Stimulated activated CD8-positive, alpha-beta memory T cell treated with anti-CD3 and anti-CD28 coated beads, Interleukin-7, amount 100 ng/mL, for 24 hours (primary cell): ENCODE results near the gene SLITRK6.
"Not testable (repeated sequence)": the region's sequence is repeated elsewhere in the genome, so short reads cannot be mapped to it uniquely, and the experiment has no call there.

ENCODE experiments used
- DNase-seq: peaks from one replicate; pipeline ENCODE4 v3.0.0-alpha.2; 2020; ENCODE audit warnings: low read depth

Gene SLITRK6, protein sequence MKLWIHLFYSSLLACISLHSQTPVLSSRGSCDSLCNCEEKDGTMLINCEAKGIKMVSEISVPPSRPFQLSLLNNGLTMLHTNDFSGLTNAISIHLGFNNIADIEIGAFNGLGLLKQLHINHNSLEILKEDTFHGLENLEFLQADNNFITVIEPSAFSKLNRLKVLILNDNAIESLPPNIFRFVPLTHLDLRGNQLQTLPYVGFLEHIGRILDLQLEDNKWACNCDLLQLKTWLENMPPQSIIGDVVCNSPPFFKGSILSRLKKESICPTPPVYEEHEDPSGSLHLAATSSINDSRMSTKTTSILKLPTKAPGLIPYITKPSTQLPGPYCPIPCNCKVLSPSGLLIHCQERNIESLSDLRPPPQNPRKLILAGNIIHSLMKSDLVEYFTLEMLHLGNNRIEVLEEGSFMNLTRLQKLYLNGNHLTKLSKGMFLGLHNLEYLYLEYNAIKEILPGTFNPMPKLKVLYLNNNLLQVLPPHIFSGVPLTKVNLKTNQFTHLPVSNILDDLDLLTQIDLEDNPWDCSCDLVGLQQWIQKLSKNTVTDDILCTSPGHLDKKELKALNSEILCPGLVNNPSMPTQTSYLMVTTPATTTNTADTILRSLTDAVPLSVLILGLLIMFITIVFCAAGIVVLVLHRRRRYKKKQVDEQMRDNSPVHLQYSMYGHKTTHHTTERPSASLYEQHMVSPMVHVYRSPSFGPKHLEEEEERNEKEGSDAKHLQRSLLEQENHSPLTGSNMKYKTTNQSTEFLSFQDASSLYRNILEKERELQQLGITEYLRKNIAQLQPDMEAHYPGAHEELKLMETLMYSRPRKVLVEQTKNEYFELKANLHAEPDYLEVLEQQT

GRCh38 chr13:85799097-85799582 is at the start of gene SLITRK6:
SLITRK6 (minus strand) TSS chr13:85799419; CDS start chr13:85796508, 2,911 bp downstream.
- DNase-seq, result no peak

DNA sequence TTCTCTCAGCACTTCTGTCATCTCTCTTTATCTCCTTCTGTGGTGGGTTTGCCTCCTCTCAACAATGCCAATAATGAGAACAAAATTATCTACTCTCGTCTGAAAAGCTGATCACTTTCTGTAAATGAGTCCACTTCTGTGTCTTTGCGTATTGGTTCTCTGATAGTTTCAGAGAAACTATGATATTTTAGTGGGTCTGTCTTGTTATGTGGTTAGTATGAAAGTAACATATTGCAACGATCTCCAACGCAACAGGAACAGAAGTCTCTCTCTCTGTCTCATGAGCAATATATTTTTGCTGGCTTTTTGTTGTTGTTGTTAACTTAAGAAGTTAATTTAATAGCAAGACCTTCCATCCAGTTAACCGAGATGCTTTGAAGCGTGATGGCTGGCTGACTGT is 47.8 kb upstream of the SLITRK6 start:
- no peak for DNase-seq

GRCh38 chr13:85841427-85841826 is 42.2 kb upstream of the SLITRK6 start:
- DNase-seq, result no peak

DNA sequence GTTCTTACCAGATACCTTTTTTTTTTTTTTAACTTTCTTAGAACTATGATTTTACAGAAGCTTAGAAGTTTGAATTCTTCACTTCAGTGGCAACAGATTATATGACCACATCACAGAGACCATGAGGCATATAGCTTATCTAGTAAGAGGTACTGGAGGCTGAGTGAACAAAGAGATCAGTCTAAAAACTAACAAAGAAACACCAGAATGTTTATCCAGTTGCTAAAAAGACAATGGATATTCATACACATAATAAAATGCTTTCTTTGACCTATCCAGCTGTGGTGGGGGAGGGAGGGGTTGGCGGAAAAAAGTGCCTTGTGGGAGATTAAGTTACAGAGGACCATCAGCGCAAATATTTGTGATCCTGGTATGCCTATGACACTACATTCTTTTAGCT is 34.7 kb upstream of the SLITRK6 start:
- DNase-seq, result no peak

GRCh38 chr13:85828094-85828684 is 29.0 kb upstream of the SLITRK6 start:
- no peak for DNase-seq

GRCh38 chr13:85825454-85825853 is 26.2 kb upstream of the SLITRK6 start:
- DNase-seq, result no peak

- no peak for DNase-seq
Observed at GRCh38 chr13:85823832-85824231, 24.6 kb upstream of the SLITRK6 start.

GRCh38 chr13:85819513-85819912 is 20.3 kb upstream of the SLITRK6 start:
- DNase-seq, result no peak

- no peak for DNase-seq
Observed at GRCh38 chr13:85816413-85816812, 17.2 kb upstream of the SLITRK6 start.

GRCh38 chr13:85812282-85812681 is 13.1 kb upstream of the SLITRK6 start:
- no peak for DNase-seq

DNA sequence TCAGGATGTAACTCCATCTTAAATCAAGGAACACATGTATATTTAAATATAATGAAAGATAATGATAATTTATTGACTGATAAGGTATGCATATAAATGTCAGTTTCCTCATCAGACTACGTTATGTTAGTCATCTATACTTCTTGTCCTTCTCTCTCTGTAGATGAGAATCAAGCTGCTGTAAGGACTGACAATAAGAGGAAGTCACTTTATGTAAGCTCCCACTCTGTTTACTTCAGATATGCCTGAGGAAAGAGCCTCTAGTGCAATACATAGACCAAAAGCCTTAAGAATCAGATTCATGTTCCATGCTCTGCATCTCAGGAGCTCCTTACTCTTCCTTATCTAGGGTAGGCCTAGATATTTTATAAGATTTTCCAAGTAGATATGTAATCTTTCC is 9.6 kb upstream of the SLITRK6 start:
- no peak for DNase-seq

DNA sequence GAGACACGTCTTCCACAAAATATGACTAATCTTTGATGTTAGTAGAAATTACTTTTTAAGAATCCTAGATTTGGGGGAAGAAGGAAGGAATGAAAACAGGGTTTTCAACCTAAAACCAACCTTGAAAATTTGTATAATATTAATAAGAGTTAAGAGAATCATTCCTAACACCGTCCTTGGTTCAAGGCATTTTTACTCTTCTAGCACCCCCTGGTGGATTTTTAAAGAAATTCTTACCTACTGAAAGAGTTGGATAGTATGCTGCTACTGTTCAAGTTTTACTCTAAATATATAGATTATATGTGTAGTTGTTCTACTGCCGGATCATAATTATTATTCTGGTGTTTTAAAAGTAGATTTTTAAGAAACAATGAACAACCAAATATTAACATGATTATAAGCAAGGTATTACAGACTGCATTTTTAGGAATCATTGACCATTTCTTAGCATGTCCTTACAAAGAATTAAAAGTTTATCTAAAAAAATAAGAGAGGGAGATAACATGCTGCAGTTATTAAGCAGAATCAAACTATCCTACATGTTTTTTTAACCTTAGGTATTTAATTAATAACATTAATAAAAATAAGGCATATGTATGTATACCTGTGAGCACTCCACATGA is 7.4 kb upstream of the SLITRK6 start:
- DNase-seq, result no peak

DNA sequence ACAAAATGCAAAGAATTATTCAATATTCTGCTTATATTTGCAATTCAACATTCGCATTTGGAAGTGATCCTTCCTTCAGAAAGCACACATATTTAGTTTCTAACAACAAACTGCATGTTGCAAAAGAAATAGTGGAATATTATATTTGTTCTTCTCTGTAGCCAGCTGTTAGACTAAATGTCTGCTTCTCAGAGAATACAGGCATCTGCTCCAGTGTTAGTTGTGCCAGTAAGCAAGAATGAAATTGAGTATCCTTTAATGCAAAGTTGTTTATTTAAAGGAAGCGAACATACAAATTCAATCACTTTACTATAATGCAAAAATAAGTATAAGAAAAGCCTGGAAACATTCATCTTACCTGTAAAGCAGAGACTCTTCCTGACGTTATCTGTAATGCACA is 663 bp downstream of the SLITRK6 start:
- DNase-seq, result no peak

GRCh38 chr13:85797311-85797710 is 1.9 kb downstream of the SLITRK6 start:
- DNase-seq, result no peak

- DNase-seq, result no peak
Observed at GRCh38 chr13:85785205-85785604, 14.0 kb downstream of the SLITRK6 start.

GRCh38 chr13:85772367-85772766 is 26.9 kb downstream of the SLITRK6 start:
- DNase-seq, result no peak

GRCh38 chr13:85771856-85772255 is 27.4 kb downstream of the SLITRK6 start:
- DNase-seq, result no peak

GRCh38 chr13:85768946-85769345 is 30.3 kb downstream of the SLITRK6 start:
- no peak for DNase-seq

- DNase-seq, result no peak
Observed at GRCh38 chr13:85755123-85755522, 44.1 kb downstream of the SLITRK6 start.

DNA sequence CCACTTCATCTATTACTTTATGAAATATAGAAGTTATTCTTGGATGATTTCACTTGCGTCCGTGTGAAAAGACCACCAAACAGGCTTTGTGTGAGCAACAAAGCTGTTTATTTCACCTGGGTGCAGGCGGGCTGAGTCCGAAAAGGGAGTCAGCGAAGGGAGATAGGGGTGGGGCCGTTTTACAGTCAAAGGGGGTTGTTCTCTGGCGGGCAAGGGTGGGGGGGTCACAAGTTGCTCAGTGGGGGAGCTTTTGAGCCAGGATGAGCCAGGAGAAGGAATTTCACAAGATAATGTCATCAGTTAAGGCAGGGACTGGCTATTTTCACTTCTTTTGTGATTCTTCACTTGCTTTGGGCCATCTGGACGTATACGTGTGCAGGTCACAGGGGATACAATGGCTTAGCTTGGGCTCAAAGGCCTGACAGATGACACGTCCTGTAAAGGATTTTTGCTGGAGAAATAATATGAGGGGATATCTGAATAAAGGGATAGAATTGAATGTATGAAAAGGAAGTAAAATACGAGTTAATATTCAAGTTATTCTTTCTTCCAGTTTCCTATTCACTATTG is 55.9 kb downstream of the SLITRK6 start:
- DNase-seq, result not testable (repeated sequence)
